IMR-90 (cell line): ENCODE results near the gene CCR5AS.

Source experiments
- ATAC-seq: fragments of 200-7000 bp; cut with Tn5 transposase; 2 replicates; pipeline ENCODE4 v1.9.1; 2020; ENCODE audit warnings: low read depth, mild to moderate bottlenecking, moderate library complexity
- BruUV-seq: library from RNA; stranded (reverse); fragments of 400-500 nt; replicated peaks from 2 replicates; lab custom pipeline; 2021; lab: Mats Ljungman, UMichigan
- CTCF ChIA-PET: fragments of 300-600 bp; formaldehyde crosslinking; extraction: SDS; loops from one replicate; lab custom pipeline; 2021; ENCODE audit warnings: antibody characterized with exemption; lab: Yijun Ruan, JAX
- POLR2A ChIA-PET: fragments of 300-600 bp; sonication (Branson Sonifier 250); formaldehyde crosslinking; loops from one replicate; lab custom pipeline; 2022; ENCODE audit warnings: antibody characterized with exemption; ENCODE audit not compliant: unreplicated experiment; lab: Charles Lee
- DNase-seq: peaks from one replicate; pipeline ENCODE4 v3.0.0; 2013
- H2AFZ ChIP-seq: replicated peaks from 2 replicates; pipeline ENCODE3; 2013; ENCODE audit warnings: low read length, mild to moderate bottlenecking; ENCODE audit not compliant: poor library complexity
- H2AK5ac ChIP-seq: 2 replicates; pipeline ENCODE4 v1.6.1; 2013; ENCODE audit warnings: low read depth, low read length, inconsistent platforms
- H2AK9ac ChIP-seq: replicated peaks from 2 replicates; pipeline ENCODE3; 2013; ENCODE audit warnings: mild to moderate bottlenecking, low read depth, low read length, moderate library complexity; ENCODE audit not compliant: poor library complexity
- H2BK120ac ChIP-seq: 2 replicates; pipeline ENCODE4 v1.6.1; 2013; ENCODE audit warnings: low read depth, low read length, inconsistent platforms
- H2BK15ac ChIP-seq: 3 replicates; pipeline ENCODE4 v1.6.1; 2013; ENCODE audit warnings: low read depth, low read length, inconsistent platforms
- H2BK20ac ChIP-seq: 2 replicates; pipeline ENCODE4 v1.6.1; 2013; ENCODE audit warnings: low read depth, mild to moderate bottlenecking, inconsistent platforms, low read length, moderate library complexity
- H2BK5ac ChIP-seq: 2 replicates; pipeline ENCODE4 v1.6.1; 2013; ENCODE audit warnings: mild to moderate bottlenecking, low read depth, low read length, inconsistent platforms; ENCODE audit not compliant: poor library complexity, severe bottlenecking
- H3K14ac ChIP-seq: replicated peaks from 2 replicates; pipeline ENCODE4 v1.6.1; 2013; ENCODE audit warnings: low read depth, low read length, inconsistent platforms
- H3K18ac ChIP-seq: 2 replicates; pipeline ENCODE4 v1.6.1; 2013; ENCODE audit warnings: low read depth, low read length, control low read depth
- H3K23ac ChIP-seq: 2 replicates; pipeline ENCODE4 v1.6.1; 2013; ENCODE audit warnings: low read depth, low read length, inconsistent platforms
- H3K27ac ChIP-seq: 2 replicates; pipeline ENCODE4 v1.5.1; 2013; ENCODE audit warnings: mild to moderate bottlenecking, control low read depth, low read length; ENCODE audit not compliant: insufficient read depth
- H3K27me3 ChIP-seq: 2 replicates; pipeline ENCODE4 v1.6.1; 2013; ENCODE audit warnings: low read length; ENCODE audit not compliant: control insufficient read depth, insufficient read depth
- H3K36me3 ChIP-seq: 2 replicates; pipeline ENCODE4 v1.6.1; 2013; ENCODE audit warnings: low read length, mixed read lengths; ENCODE audit not compliant: control insufficient read depth, insufficient read depth
- H3K4ac ChIP-seq: 2 replicates; pipeline ENCODE4 v1.6.1; 2013; ENCODE audit warnings: low read depth, low read length, inconsistent platforms
- H3K4me1 ChIP-seq: 2 replicates; pipeline ENCODE4 v1.6.1; 2013; ENCODE audit warnings: low read length, mixed read lengths; ENCODE audit not compliant: control insufficient read depth, insufficient read depth
- H3K4me2 ChIP-seq: 2 replicates; pipeline ENCODE4 v1.6.1; 2013; ENCODE audit warnings: low read depth, mild to moderate bottlenecking, control low read depth, low read length, moderate library complexity
- H3K4me3 ChIP-seq: 2 replicates; pipeline ENCODE4 v1.5.1; 2013; ENCODE audit warnings: low read depth, mild to moderate bottlenecking, control low read depth, low read length, moderate library complexity; ENCODE audit not compliant: insufficient read depth
- H3K56ac ChIP-seq: 2 replicates; pipeline ENCODE4 v1.6.1; 2013; ENCODE audit warnings: low read length, inconsistent platforms; ENCODE audit not compliant: insufficient read depth; ENCODE audit errors: extremely low read depth
- H3K79me1 ChIP-seq, 2 experiments: 2 replicates each; pipeline ENCODE4 v1.6.1; 2013; ENCODE audit warnings: low read length in 2 of 2, inconsistent platforms in 1 of 2, low read depth in 1 of 2
- H3K9ac ChIP-seq: 2 replicates; pipeline ENCODE4 v1.6.1; 2013; ENCODE audit warnings: low read depth, low read length, control low read depth
- H3K9me1 ChIP-seq: 2 replicates; pipeline ENCODE4 v1.6.1; 2013; ENCODE audit warnings: low read length, inconsistent platforms; ENCODE audit not compliant: insufficient read depth
- H3K9me3 ChIP-seq: 2 replicates; pipeline ENCODE4 v1.6.1; 2013; ENCODE audit warnings: low read length; ENCODE audit not compliant: control insufficient read depth, insufficient read depth
- H4K20me1 ChIP-seq: 2 replicates; pipeline ENCODE4 v1.6.1; 2013; ENCODE audit warnings: low read length, inconsistent platforms; ENCODE audit not compliant: insufficient read depth
- H4K5ac ChIP-seq: 2 replicates; pipeline ENCODE4 v1.6.1; 2013; ENCODE audit warnings: mild to moderate bottlenecking, low read depth, low read length, control low read depth
- H4K8ac ChIP-seq, 2 experiments: 2 replicates each; pipeline ENCODE4 v1.6.1; 2013; ENCODE audit warnings: low read depth in 2 of 2, low read length in 2 of 2, control low read depth in 1 of 2, inconsistent platforms in 1 of 2
- H4K91ac ChIP-seq: 2 replicates; pipeline ENCODE4 v1.6.1; 2013; ENCODE audit warnings: low read depth, low read length, inconsistent platforms; ENCODE audit not compliant: insufficient read depth
- BHLHE40 ChIP-seq: fragments of 150-350 bp; IDR thresholded peaks from 2 replicates; pipeline ENCODE4 v1.6.1; 2016; ENCODE audit warnings: mild to moderate bottlenecking, low read depth, low read length
- CEBPB ChIP-seq: IDR thresholded peaks from 2 replicates; pipeline ENCODE4 v1.6.1; 2012; ENCODE audit warnings: low read depth, low read length, improper control_type of control experiment
- CTCF ChIP-seq: conservative IDR thresholded peaks from 2 replicates; pipeline ENCODE4 v1.5.1; 2012; ENCODE audit warnings: mild to moderate bottlenecking, low read depth, low read length, improper control_type of control experiment
- ELK1 ChIP-seq: fragments of 150-350 bp; IDR thresholded peaks from 2 replicates; pipeline ENCODE4 v1.6.1; 2016; ENCODE audit warnings: low read depth, mild to moderate bottlenecking, low read length, moderate library complexity, borderline replicate concordance
- MAFK ChIP-seq: IDR thresholded peaks from 2 replicates; pipeline ENCODE4 v1.6.1; 2012; ENCODE audit warnings: low read depth, low read length, improper control_type of control experiment
- MAZ ChIP-seq: IDR thresholded peaks from 2 replicates; pipeline ENCODE4 v1.6.1; 2012; ENCODE audit warnings: low read depth, mild to moderate bottlenecking, low read length, improper control_type of control experiment, moderate library complexity, borderline replicate concordance
- MXI1 ChIP-seq: IDR thresholded peaks from 2 replicates; pipeline ENCODE4 v1.6.1; 2012; ENCODE audit warnings: low read depth, mild to moderate bottlenecking, low read length, moderate library complexity, borderline replicate concordance
- POLR2A ChIP-seq: IDR thresholded peaks from 2 replicates; pipeline ENCODE4 v1.6.1; 2012; ENCODE audit warnings: mild to moderate bottlenecking, low read depth, low read length
- RAD21 ChIP-seq: IDR thresholded peaks from 2 replicates; pipeline ENCODE4 v1.6.1; 2012; ENCODE audit warnings: low read length, improper control_type of control experiment
- RFX5 ChIP-seq: IDR thresholded peaks from 2 replicates; pipeline ENCODE4 v1.8.0; 2012; ENCODE audit warnings: low read depth, mild to moderate bottlenecking, low read length, moderate library complexity
- SMC3 ChIP-seq: fragments of 150-350 bp; IDR thresholded peaks from 2 replicates; pipeline ENCODE4 v1.6.1; 2016; ENCODE audit warnings: low read depth, mild to moderate bottlenecking, antibody characterized with exemption, low read length, moderate library complexity
- USF2 ChIP-seq: fragments of 150-350 bp; IDR thresholded peaks from 2 replicates; pipeline ENCODE4 v1.6.1; 2017; ENCODE audit warnings: mild to moderate bottlenecking, antibody characterized with exemption, low read length, low read depth
- WGBS, 2 experiments: methylation state at CpG; one replicate each; pipeline versions ENCODE4 v1.1.5 to v1.1.7; 2013; ENCODE audit warnings: missing lambda C conversion rate in 2 of 2; ENCODE audit not compliant: insufficient read length in 1 of 2; ENCODE audit errors: extremely low coverage in 2 of 2; 5-methylcytosine and 5-hydroxymethylcytosine counted together
- dilution Hi-C: fragments of 300-500 bp; cut with HindIII; formaldehyde crosslinking; loops from one replicate; pipeline ENCODE4 v1.14.3; 2018; ENCODE audit warnings: low sequenced_read_pairs; ENCODE audit not compliant: unreplicated experiment
- in situ Hi-C: fragments of 300-500 bp; cut with MboI; formaldehyde crosslinking; loops from 3 replicates; pipeline ENCODE4 v1.14.3; 2019; ENCODE audit warnings: low sequenced_read_pairs, inconsistent platforms, mixed read lengths
- intact Hi-C: fragments of 100-400 bp; cut with micrococcal nuclease; formaldehyde crosslinking; loops from 2 replicates; pipeline ENCODE4 v1.10.0; 2022

Gene CCR5AS

DNA sequence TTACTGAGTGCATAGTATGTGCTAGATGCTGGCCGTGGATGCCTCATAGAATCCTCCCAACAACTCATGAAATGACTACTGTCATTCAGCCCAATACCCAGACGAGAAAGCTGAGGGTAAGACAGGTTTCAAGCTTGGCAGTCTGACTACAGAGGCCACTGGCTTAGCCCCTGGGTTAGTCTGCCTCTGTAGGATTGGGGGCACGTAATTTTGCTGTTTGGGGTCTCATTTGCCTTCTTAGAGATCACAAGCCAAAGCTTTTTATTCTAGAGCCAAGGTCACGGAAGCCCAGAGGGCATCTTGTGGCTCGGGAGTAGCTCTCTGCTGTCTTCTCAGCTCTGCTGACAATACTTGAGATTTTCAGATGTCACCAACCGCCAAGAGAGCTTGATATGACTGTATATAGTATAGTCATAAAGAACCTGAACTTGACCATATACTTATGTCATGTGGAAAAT, 37.2 kb downstream of the CCR5AS start:
- in situ Hi-C loops = loop anchor here (10.0 kb wide), 2 partner anchors 285 to 425 kb away; partner anchors contain the start of gene CXCR6
- Histone ChIP-seq H3K79me1 (no peaks in the 10 kb centered on the region), H3K27me3 (peaks cover 46% of the 10 kb centered on the region), H3K56ac (no peak overlapping the region), H4K8ac (no peak overlapping the region), H2AK9ac (no peak overlapping the region), H3K9me1 (no peaks in the 10 kb centered on the region), H3K18ac (no peak overlapping the region), H3K9ac (no peak overlapping the region), H3K9me3 (no peaks in the 10 kb centered on the region), H2AFZ (no peak overlapping the region), H2BK120ac (no peak overlapping the region), H4K91ac (no peak overlapping the region), H3K27ac (no peak overlapping the region), H4K20me1 (no peaks in the 10 kb centered on the region), H3K4me1 (no peaks in the 10 kb centered on the region), H2BK20ac (no peak overlapping the region), H3K14ac (no peak overlapping the region), H2BK15ac (no peak overlapping the region), H4K5ac (no peak overlapping the region), H3K4me2 (no peak overlapping the region), H3K4me3 (no peak overlapping the region), H2AK5ac (no peak overlapping the region), H3K23ac (no peak overlapping the region), H3K4ac (no peak overlapping the region), H2BK5ac (no peak overlapping the region), H3K36me3 (no peaks in the 10 kb centered on the region)
- no CpG with 5 or more reads among the region's 6 CpGs for WGBS, 2 experiments
- CTCF ChIA-PET = interaction anchor here (0.9 to 1.4 kb wide), 2 partner anchors 9 to 65 kb away, joined by 3 to 4 read pairs; no protein-coding TSS in a partner anchor
- BruUV-seq = no TSS peak
- TF ChIP-seq USF2 (no peak), BHLHE40 (no peak), CTCF (no peak), ELK1 (no peak), MXI1 (no peak), RAD21 (no peak), RFX5 (no peak), SMC3 (no peak), CEBPB (no peak), MAZ (no peak), MAFK (no peak), POLR2A (no peak)
- ATAC-seq (no peak), DNase-seq (no peak)
- intact Hi-C loops = loop anchor here (5.0 kb wide), 1 partner anchor 162 kb away; the partner anchor contains the start of gene CCR1
- POLR2A ChIA-PET = no interaction called here
- dilution Hi-C loops = no loop called here
